Trophoblast cell (in vitro differentiated cells and primary cell): ENCODE results near the gene RAB11A.
"Not testable (repeated sequence)": the region's sequence is repeated elsewhere in the genome, so short reads cannot be mapped to it uniquely, and the experiment has no call there.

Source experiments
- DNase-seq, 2 donors: peaks; one replicate each; pipeline ENCODE4 v3.0.0-alpha.2; 2016
- H2AFZ ChIP-seq: 2 replicates; pipeline ENCODE4 v1.6.1; 2013; ENCODE audit warnings: low read length, moderate library complexity, mild to moderate bottlenecking; ENCODE audit not compliant: insufficient read depth, poor library complexity
- H2AK5ac ChIP-seq: 2 replicates; pipeline ENCODE4 v1.6.1; 2013; ENCODE audit warnings: mild to moderate bottlenecking, low read length
- H2BK120ac ChIP-seq: 2 replicates; pipeline ENCODE4 v1.6.1; 2013; ENCODE audit warnings: low read length, mild to moderate bottlenecking, moderate library complexity; ENCODE audit not compliant: insufficient read depth, poor library complexity
- H2BK12ac ChIP-seq: 2 replicates; pipeline ENCODE4 v1.6.1; 2013; ENCODE audit warnings: mild to moderate bottlenecking, low read length, moderate library complexity
- H2BK5ac ChIP-seq: 2 replicates; pipeline ENCODE4 v1.6.1; 2013; ENCODE audit warnings: low read length, low read depth, moderate library complexity, mild to moderate bottlenecking; ENCODE audit not compliant: poor library complexity
- H3K14ac ChIP-seq: 2 replicates; pipeline ENCODE4 v1.6.1; 2013; ENCODE audit warnings: mild to moderate bottlenecking, low read length
- H3K18ac ChIP-seq: 2 replicates; pipeline ENCODE4 v1.6.1; 2013; ENCODE audit warnings: mild to moderate bottlenecking, low read length
- H3K23ac ChIP-seq: 2 replicates; pipeline ENCODE4 v1.6.1; 2013; ENCODE audit warnings: low read length
- H3K27ac ChIP-seq: 2 replicates; pipeline ENCODE4 v1.5.1; 2013; ENCODE audit warnings: low read depth, mild to moderate bottlenecking, inconsistent platforms, low read length, moderate library complexity
- H3K27me3 ChIP-seq: 2 replicates; pipeline ENCODE4 v1.6.1; 2013; ENCODE audit warnings: inconsistent platforms, mild to moderate bottlenecking, low read length, moderate library complexity; ENCODE audit not compliant: insufficient read depth
- H3K36me3 ChIP-seq, 2 experiments: 1 replicate in 1 of 2; 2 replicates in 1 of 2; pipeline ENCODE4 v1.6.1; 2013; ENCODE audit warnings: low read length in 2 of 2, mild to moderate bottlenecking in 2 of 2, moderate library complexity in 1 of 2; ENCODE audit not compliant: insufficient read depth in 2 of 2, control insufficient read depth in 1 of 2
- H3K4ac ChIP-seq: 2 replicates; pipeline ENCODE4 v1.6.1; 2013; ENCODE audit warnings: low read depth, mild to moderate bottlenecking, low read length, moderate library complexity
- H3K4me1 ChIP-seq, 2 experiments: 1 replicate in 1 of 2; 2 replicates in 1 of 2; pipeline ENCODE4 v1.6.1; 2013; ENCODE audit warnings: low read length in 2 of 2, mild to moderate bottlenecking in 2 of 2, moderate library complexity in 1 of 2; ENCODE audit not compliant: insufficient read depth in 2 of 2, control insufficient read depth in 1 of 2
- H3K4me2 ChIP-seq: 2 replicates; pipeline ENCODE4 v1.6.1; 2013; ENCODE audit warnings: inconsistent platforms, mild to moderate bottlenecking, low read length, moderate library complexity
- H3K4me3 ChIP-seq: 2 replicates; pipeline ENCODE4 v1.5.1; 2013; ENCODE audit warnings: mild to moderate bottlenecking, low read depth, low read length, inconsistent platforms
- H3K79me1 ChIP-seq: one replicate; pipeline ENCODE4 v1.6.1; 2013; ENCODE audit warnings: low read length
- H3K79me2 ChIP-seq: 2 replicates; pipeline ENCODE4 v1.6.1; 2013; ENCODE audit warnings: low read length, mild to moderate bottlenecking; ENCODE audit not compliant: control insufficient read depth, insufficient read depth, poor library complexity
- H3K9ac ChIP-seq: 2 replicates; pipeline ENCODE4 v1.6.1; 2013; ENCODE audit warnings: mild to moderate bottlenecking, low read length
- H3K9me3 ChIP-seq: 2 replicates; pipeline ENCODE4 v1.6.1; 2013; ENCODE audit warnings: low read depth, mild to moderate bottlenecking, control low read depth, inconsistent platforms, low read length; ENCODE audit not compliant: insufficient read depth
- H4K12ac ChIP-seq: 2 replicates; pipeline ENCODE4 v1.6.1; 2013; ENCODE audit warnings: low read depth, mild to moderate bottlenecking, low read length, moderate library complexity
- H4K8ac ChIP-seq: 2 replicates; pipeline ENCODE4 v1.6.1; 2013; ENCODE audit warnings: low read depth, mild to moderate bottlenecking, low read length, moderate library complexity
- H4K91ac ChIP-seq: one replicate; pipeline ENCODE4 v1.6.1; 2013; ENCODE audit warnings: low read depth, mild to moderate bottlenecking, low read length, moderate library complexity
- WGBS: extraction: QIAGEN DNeasy Blood & Tissue Kit; methylation state at CpG from one replicate; pipeline ENCODE4 v1.1.7; 2013; ENCODE audit warnings: missing lambda C conversion rate; ENCODE audit not compliant: insufficient read length, insufficient coverage; ENCODE audit errors: extremely low coverage; 5-methylcytosine and 5-hydroxymethylcytosine counted together

Gene RAB11A

GRCh38 chr15:65869954-65870871 is 922 bp downstream of the RAB11A start:
- peak overlapping the region; percentile 73 for H3K4me2 ChIP-seq
- peak overlapping the region; percentile 17 for H2BK12ac ChIP-seq
- peak overlapping the region; percentile 74 for H2BK5ac ChIP-seq
- peaks cover 2 to 3% of the 10 kb centered on the region in 2 experiments for H3K4me1 ChIP-seq
- H3K4me3 ChIP-seq = peak overlapping the region; percentile 91
- H3K23ac ChIP-seq = no peak overlapping the region
- H3K18ac ChIP-seq = peak overlapping the region; percentile 93
- H3K79me2 ChIP-seq = peaks cover 16% of the 10 kb centered on the region
- H3K27me3 ChIP-seq = no peaks in the 10 kb centered on the region
- peak overlapping the region; percentile 87 for H3K4ac ChIP-seq
- H3K14ac ChIP-seq = peak overlapping the region; percentile 92
- WGBS = no CpG with 5 or more reads among the region's 43 CpGs
- DNase-seq = peak; percentile 33 to 68
- peak overlapping the region; percentile 76 for H4K12ac ChIP-seq
- peak overlapping the region; percentile 88 for H4K91ac ChIP-seq
- peaks cover 16% of the 10 kb centered on the region for H3K79me1 ChIP-seq
- H2AK5ac ChIP-seq = peak overlapping the region; percentile 64
- H2BK120ac ChIP-seq = peak overlapping the region; percentile 67
- peak overlapping the region; percentile 76 for H3K27ac ChIP-seq
- peaks cover 5 to 8% of the 10 kb centered on the region in 2 experiments for H3K36me3 ChIP-seq
- peak overlapping the region; percentile 87 for H4K8ac ChIP-seq
- peak overlapping the region; percentile 92 for H3K9ac ChIP-seq
- H3K9me3 ChIP-seq = no peaks in the 10 kb centered on the region
- H2AFZ ChIP-seq = peak overlapping the region; percentile 32

GRCh38 chr15:65870889-65871533 is 1.7 kb downstream of the RAB11A start:
- Histone ChIP-seq H4K12ac (no peak overlapping the region), H3K27me3 (no peaks in the 10 kb centered on the region), H4K91ac (no peak overlapping the region), H4K8ac (no peak overlapping the region), H3K36me3 (peaks cover 5 to 8% of the 10 kb centered on the region in 2 experiments), H3K14ac (no peak overlapping the region), H3K27ac (peak overlapping the region; percentile 76), H2BK12ac (no peak overlapping the region), H3K79me1 (peaks cover 16% of the 10 kb centered on the region), H3K18ac (no peak overlapping the region), H3K79me2 (peaks cover 16% of the 10 kb centered on the region), H2BK120ac (no peak overlapping the region), H3K23ac (no peak overlapping the region), H3K9me3 (no peaks in the 10 kb centered on the region), H3K4me3 (peak overlapping the region; percentile 57), H3K4me2 (peak overlapping the region; percentile 73), H3K9ac (peak overlapping the region; percentile 70), H2AFZ (no peak overlapping the region), H2BK5ac (no peak overlapping the region), H2AK5ac (no peak overlapping the region), H3K4ac (no peak overlapping the region), H3K4me1 (peaks cover 2 to 3% of the 10 kb centered on the region in 2 experiments)
- no CpG with 5 or more reads among the region's 2 CpGs for whole genome bisulfite sequencing
- DNase-seq = peak in 1 of 2 donors; percentile 51

- not testable (repeated sequence) for H3K4me1 ChIP-seq, H2BK12ac ChIP-seq, DNase-seq, H3K4me3 ChIP-seq, H3K14ac ChIP-seq, H3K18ac ChIP-seq, H2AK5ac ChIP-seq, H3K27me3 ChIP-seq, H3K4me2 ChIP-seq, H3K23ac ChIP-seq, H2AFZ ChIP-seq, H2BK5ac ChIP-seq, H3K9ac ChIP-seq, H3K9me3 ChIP-seq, H3K27ac ChIP-seq
- peak overlapping the region; percentile 52 for H4K8ac ChIP-seq
- H3K4ac ChIP-seq = peak overlapping the region; percentile 100
- H4K91ac ChIP-seq = peak overlapping the region; percentile 63
- H2BK120ac ChIP-seq = peak overlapping the region; percentile 31
- H4K12ac ChIP-seq = peak overlapping the region; percentile 78
- no CpG with 5 or more reads among the region's 9 CpGs for WGBS
- peaks cover 16% of the 10 kb centered on the region for H3K79me1 ChIP-seq
- peaks cover 8 to 12% of the 10 kb centered on the region in 2 experiments for H3K36me3 ChIP-seq
- H3K79me2 ChIP-seq = peaks cover 19% of the 10 kb centered on the region
Measured at GRCh38 chr15:65871886-65872285, 2.6 kb downstream of the RAB11A start.

- not testable (repeated sequence) for DNase-seq, H3K14ac ChIP-seq, H2AFZ ChIP-seq, H3K18ac ChIP-seq, H4K8ac ChIP-seq, H3K4me1 ChIP-seq, H2AK5ac ChIP-seq, H4K12ac ChIP-seq, H3K27me3 ChIP-seq, H3K4me2 ChIP-seq, H2BK5ac ChIP-seq, H3K23ac ChIP-seq, H3K4me3 ChIP-seq, H3K9me3 ChIP-seq, H2BK120ac ChIP-seq, H3K9ac ChIP-seq, H4K91ac ChIP-seq, H2BK12ac ChIP-seq, H3K27ac ChIP-seq
- Histone ChIP-seq H3K36me3 (peaks cover 8 to 15% of the 10 kb centered on the region in 2 experiments), H3K79me1 (peaks cover 16% of the 10 kb centered on the region), H3K4ac (peak overlapping the region; percentile 80), H3K79me2 (peaks cover 19% of the 10 kb centered on the region)
- WGBS = no CpG with 5 or more reads among the region's 5 CpGs
Measured at GRCh38 chr15:65872596-65872995, 3.3 kb downstream of the RAB11A start.
